GM12864 (cell line): ENCODE results near the gene FTCD.
"Not testable (repeated sequence)": the region's sequence is repeated elsewhere in the genome, so short reads cannot be mapped to it uniquely, and the experiment has no call there.

ENCODE experiments used
- DNase-seq: peaks from one replicate; pipeline ENCODE4 v3.0.0-alpha.2; 2011; ENCODE audit warnings: low read depth
- H3K4me3 ChIP-seq: 2 replicates; pipeline ENCODE4 v1.5.1; 2011; ENCODE audit warnings: mild to moderate bottlenecking, low read depth, low read length, control low read depth
- TF ChIP-seq, protein P1 (sequence below): IDR thresholded peaks from 2 replicates; pipeline ENCODE4 v1.5.1; 2011; ENCODE audit warnings: low read depth, mild to moderate bottlenecking, moderate library complexity, low read length, control low read depth, inconsistent platforms; ENCODE audit errors: missing control alignments

Gene FTCD

DNA sequence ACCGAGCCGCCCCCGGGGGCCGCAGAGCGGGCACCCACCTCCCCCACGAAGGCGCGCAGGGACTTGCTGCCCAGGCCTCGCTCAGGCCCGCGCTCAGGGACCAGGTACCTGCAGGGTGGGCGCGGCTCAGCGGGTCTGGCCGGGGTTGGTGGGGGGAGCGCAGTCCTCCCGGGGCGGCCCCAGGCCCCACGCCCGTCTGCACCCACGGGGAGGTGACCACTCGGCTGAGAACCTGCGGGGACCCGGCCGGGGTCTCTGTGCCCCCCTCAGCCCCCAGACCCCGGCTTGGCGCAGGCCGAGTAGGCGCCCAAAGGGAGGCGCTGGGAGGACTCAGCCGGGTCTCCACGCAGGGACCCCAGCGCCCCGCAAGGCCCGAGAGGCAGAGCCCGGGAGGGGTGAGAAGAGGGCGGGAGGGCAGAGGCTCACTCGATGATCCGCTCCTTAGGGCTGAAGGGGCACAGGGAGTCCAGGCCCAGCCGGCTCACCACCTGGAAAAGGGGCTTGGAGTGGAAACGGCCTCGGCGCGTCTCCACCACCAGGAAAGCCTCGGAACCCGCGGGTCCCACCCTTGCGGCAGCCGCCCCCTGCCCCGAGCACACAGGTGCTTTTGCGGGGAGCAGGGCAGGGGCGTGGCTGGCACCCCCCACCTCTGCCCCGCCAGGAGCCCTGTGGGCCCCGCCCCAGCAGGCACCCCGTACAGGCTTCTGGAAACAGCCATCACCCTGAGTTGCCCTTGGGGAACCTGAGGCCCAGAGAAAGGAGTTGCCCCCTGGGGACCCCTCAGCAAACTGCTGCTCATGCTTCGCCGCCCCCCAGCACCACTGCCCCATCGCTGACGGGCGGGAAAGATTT lies 9.3 kb downstream of the FTCD start:
- no peak for DNase-seq
- TF ChIP-seq, protein P1, sequence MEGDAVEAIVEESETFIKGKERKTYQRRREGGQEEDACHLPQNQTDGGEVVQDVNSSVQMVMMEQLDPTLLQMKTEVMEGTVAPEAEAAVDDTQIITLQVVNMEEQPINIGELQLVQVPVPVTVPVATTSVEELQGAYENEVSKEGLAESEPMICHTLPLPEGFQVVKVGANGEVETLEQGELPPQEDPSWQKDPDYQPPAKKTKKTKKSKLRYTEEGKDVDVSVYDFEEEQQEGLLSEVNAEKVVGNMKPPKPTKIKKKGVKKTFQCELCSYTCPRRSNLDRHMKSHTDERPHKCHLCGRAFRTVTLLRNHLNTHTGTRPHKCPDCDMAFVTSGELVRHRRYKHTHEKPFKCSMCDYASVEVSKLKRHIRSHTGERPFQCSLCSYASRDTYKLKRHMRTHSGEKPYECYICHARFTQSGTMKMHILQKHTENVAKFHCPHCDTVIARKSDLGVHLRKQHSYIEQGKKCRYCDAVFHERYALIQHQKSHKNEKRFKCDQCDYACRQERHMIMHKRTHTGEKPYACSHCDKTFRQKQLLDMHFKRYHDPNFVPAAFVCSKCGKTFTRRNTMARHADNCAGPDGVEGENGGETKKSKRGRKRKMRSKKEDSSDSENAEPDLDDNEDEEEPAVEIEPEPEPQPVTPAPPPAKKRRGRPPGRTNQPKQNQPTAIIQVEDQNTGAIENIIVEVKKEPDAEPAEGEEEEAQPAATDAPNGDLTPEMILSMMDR, result no peak
- no peak overlapping the region for H3K4me3 ChIP-seq

DNA sequence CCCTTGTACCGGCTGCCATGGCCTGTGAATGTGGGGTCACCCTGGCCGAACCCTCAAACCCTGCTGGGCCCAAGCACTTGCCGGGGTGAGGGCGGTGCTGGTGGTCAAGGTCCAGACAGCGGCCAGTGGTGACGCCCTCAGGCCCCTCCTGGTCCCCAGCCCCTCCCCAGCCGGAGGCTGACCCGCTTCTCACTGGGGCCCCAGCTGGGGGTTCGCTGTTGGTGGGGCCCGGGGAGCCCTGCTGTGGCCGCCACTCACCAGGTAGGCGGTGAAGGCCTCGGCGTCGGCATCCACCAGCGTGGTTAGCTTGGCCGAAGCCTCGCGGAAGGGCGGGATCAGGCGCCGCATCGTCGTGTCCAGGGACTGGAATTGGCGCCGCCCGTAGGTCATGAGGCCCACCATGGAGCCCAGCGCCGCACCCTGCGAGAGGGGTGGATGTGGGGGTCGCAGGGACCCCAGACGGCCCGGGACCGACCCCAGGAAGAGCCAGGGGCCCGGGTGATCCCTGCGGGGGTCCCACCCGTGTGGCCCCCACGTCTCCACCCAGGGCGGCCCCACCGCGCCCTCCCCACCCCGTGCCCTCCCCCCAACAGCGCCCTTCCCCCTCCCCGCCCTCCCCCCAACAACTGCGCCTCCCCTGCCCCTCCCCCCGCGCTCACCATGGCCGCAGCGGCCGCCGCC lies 10.1 kb downstream of the FTCD start:
- TF ChIP-seq, protein P1, result no peak
- no peak overlapping the region for H3K4me3 ChIP-seq
- DNase-seq, result no peak

DNA sequence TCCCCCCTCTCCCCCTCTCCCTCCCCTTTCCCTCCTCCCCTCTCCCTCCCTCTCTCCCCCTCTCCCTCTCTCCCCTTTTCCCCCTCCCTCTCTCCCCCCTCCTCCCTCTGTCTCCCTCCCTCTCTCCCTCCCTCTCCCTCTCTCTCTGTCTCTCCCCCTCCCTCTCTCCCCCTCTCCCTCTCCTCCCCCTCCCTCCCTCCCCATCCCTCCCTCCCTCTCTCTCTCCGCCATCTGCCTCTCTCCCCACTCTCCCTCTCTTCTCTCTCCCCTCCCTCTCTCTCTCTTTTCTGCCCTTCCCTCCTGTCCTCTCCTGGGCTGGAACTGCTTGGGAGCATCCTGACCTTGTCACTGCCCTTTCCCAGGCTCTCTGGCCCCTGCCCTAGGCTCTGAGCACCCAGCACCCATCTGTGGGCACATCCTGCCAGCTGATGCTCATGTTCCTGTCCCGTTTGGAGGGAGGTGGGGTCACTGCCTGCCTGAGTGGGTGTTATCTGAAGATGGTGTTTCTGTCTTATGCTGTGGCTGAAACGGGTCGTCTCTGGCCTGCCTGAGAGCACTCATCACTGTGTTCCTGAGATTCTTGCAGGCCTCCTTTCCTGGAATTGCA lies 10.8 kb downstream of the FTCD start:
- TF ChIP-seq, protein P1, result no peak
- no peak for DNase-seq
- H3K4me3 ChIP-seq, result no peak overlapping the region

DNA sequence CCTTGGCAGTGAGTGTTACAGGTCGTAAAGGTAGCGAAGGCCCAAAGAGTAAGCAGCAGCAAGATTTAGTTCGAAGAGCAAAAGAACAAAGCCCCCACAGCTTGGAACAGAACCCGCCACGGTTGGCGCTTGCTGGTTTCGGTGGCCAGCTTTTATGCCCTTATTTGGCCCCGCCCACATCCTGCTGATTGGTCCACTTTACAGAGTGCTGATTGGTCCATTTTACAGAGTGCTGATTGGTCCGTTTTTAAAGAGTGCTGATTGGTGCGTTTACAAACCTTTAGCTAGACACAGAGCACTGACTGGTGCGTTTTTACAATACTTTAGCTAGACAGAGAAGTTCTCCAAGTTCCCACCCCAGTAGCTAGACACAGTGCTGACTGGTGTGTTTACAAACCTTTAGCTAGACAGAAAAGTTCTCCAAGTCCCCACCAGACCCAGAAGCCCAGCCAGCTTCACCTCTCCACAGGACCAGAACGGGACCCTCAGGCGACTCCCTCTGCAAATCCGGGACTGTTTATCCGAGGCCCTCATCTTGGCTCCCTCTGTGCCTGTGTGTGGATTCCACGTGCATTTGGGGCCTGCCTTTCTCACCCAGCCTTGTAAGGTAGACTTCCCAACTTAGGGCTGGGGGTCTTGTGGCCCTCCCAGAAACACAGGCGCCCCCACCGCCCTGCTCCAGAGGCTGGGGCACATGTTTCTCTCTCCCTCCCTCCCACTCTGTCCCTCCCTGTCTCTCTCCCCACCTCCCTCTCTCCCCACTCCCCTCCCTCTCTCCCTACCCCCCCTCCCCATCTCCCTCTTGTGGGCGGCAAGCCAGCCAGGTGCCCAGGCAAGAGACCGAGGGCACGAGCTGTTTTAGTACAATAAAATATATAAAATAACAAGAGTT lies 12.6 kb downstream of the FTCD start:
- DNase-seq, result no peak
- TF ChIP-seq, protein P1, result no peak
- no peak overlapping the region for H3K4me3 ChIP-seq

DNA sequence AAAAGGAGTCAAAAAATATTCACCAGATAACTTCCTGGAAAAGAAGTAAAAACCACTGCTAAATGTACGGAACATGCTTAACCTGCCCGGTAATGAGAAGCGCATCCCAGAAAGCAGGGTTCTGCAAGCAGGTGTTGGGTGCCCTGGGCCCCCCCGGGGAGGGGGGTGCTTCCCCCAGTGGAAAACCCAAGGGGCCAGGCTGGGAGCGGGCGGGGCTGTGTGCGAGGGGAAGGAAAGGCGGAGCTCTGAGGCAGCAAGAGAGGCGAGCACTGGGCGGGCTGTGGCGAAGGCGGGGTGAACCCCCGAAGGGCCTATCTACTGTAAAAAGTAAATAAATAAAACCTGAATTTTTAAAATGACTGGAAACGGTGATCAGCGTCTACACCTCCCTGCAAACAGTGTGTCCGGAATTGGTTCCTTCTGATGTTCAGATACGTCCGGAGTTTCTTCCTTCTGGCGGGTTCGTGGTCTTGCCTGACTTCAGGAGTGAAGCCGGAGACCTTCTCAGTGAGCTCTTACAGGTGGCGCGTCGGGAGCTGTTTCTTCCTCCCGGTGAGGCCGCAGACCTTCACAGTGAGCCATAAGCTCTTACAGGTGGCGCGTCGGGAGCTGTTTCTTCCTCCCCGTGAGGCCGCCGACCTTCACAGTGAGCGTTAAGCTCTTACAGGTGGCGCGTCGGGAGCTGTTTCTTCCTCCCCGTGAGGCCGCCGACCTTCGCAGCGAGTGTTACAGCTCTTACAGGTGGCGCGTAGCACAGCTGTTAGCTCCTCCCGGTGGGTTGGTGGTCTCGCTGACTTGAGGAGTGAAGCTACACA lies 13.4 kb downstream of the FTCD start:
- no peak overlapping the region for H3K4me3 ChIP-seq
- TF ChIP-seq, protein P1, result no peak
- DNase-seq, result no peak

DNA sequence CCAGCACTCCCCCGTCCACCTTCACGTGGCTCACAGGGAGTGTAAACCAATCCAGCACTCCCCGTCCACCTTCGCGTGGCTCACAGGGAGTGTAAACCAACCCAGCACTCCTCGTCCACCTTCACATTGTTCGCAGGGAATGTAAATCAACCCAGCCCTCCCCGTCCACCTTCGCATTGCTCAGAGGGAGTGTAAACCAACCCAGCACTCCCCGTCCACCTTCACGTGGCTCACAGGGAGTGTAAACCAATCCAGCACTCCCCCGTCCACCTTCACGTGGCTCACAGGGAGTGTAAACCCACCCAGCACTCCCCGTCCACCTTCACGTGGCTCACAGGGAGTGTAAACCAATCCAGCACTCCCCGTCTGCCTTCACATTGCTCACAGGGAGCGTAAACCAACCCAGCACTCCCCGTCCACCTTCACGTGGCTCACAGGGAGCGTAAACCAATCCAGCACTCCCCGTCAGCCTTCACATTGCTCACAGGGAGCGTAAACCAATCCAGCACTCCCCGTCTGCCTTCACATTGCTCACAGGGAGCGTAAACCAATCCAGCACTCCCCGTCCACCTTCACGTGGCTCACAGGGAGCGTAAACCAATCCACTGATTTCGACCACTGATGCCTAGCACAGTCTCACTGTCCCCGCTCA lies 14.9 kb downstream of the FTCD start:
- DNase-seq, H3K4me3 ChIP-seq: not testable (repeated sequence)
